PC-3 (cell line): ENCODE measurements around the gene TNNC1. TPM values are rescaled to one million over a fixed set of nuclear protein-coding genes. Genes with fewer than 3 reads are reported as not detected.

ENCODE experiments used
- ATAC-seq: fragments of 200-7000 bp; cut with Tn5 transposase; 2 replicates; pipeline ENCODE4 v1.9.1; 2020; ENCODE audit warnings: mild to moderate bottlenecking, moderate library complexity
- BruUV-seq: library from RNA; stranded (reverse); fragments of 400-500 nt; replicated peaks from 2 replicates; lab custom pipeline; 2021; lab: Mats Ljungman, UMichigan
- CTCF ChIA-PET: fragments of 300-600 bp; sonication (Branson Sonifier 250); formaldehyde crosslinking; loops from one replicate; lab custom pipeline; 2022; ENCODE audit warnings: antibody characterized with exemption; lab: Charles Lee
- POLR2A ChIA-PET: fragments of 300-600 bp; sonication (Branson Sonifier 250); formaldehyde crosslinking; loops from one replicate; lab custom pipeline; 2022; ENCODE audit warnings: antibody characterized with exemption; ENCODE audit not compliant: unreplicated experiment; lab: Charles Lee
- DNase-seq: peaks from one replicate; pipeline ENCODE4 v3.0.0-alpha.2; 2015
- H2AFZ ChIP-seq: fragments of 300-600 bp; sonication (generic); 2 replicates; pipeline ENCODE4 v1.6.0; 2016; ENCODE audit warnings: antibody characterized with exemption, low read length
- H3F3A ChIP-seq: fragments of 300-600 bp; sonication (generic); one replicate; pipeline ENCODE4 v1.6.0; 2017; ENCODE audit warnings: antibody characterized with exemption, low read length, control low read depth, mild to moderate bottlenecking; ENCODE audit not compliant: unreplicated experiment
- H3K27ac ChIP-seq: fragments of 300-600 bp; sonication (generic); 2 replicates; pipeline ENCODE4 v1.5.1; 2016; ENCODE audit warnings: mild to moderate bottlenecking, low read length
- H3K27me3 ChIP-seq: fragments of 300-600 bp; sonication (generic); 2 replicates; pipeline ENCODE4 v1.6.1; 2016; ENCODE audit warnings: low read length, mixed read lengths
- H3K36me3 ChIP-seq: fragments of 300-600 bp; sonication (generic); 2 replicates; pipeline ENCODE4 v1.6.1; 2016; ENCODE audit warnings: low read depth, mixed run types, low read length, mixed read lengths
- H3K4me1 ChIP-seq: fragments of 300-600 bp; sonication (generic); 2 replicates; pipeline ENCODE4 v1.5.1; 2016; ENCODE audit warnings: low read length; ENCODE audit not compliant: insufficient read depth
- H3K4me2 ChIP-seq: fragments of 300-600 bp; sonication (generic); 2 replicates; pipeline ENCODE4 v1.6.0; 2016; ENCODE audit warnings: low read length
- H3K4me3 ChIP-seq: fragments of 300-600 bp; sonication (generic); 2 replicates; pipeline ENCODE4 v1.5.1; 2016; ENCODE audit warnings: mild to moderate bottlenecking, low read length, mixed read lengths
- H3K79me2 ChIP-seq: fragments of 300-600 bp; sonication (generic); 2 replicates; pipeline ENCODE4 v1.6.1; 2017; ENCODE audit warnings: low read length, mixed read lengths
- H3K9ac ChIP-seq: fragments of 300-600 bp; sonication (generic); 2 replicates; pipeline ENCODE4 v1.6.0; 2016; ENCODE audit warnings: mild to moderate bottlenecking, low read length
- H3K9me2 ChIP-seq: fragments of 300-600 bp; sonication (generic); replicated peaks from 2 replicates; pipeline ENCODE4 v1.6.1; 2016; ENCODE audit warnings: mixed run types, low read length, mixed read lengths
- H3K9me3 ChIP-seq: fragments of 300-600 bp; sonication (generic); 2 replicates; pipeline ENCODE4 v1.6.1; 2016; ENCODE audit warnings: low read length, mixed read lengths
- H4K20me1 ChIP-seq: fragments of 300-600 bp; sonication (generic); 2 replicates; pipeline ENCODE4 v1.6.1; 2016; ENCODE audit warnings: low read length, mixed read lengths
- EZH2 ChIP-seq: fragments of 300-600 bp; sonication (generic); IDR thresholded peaks from one replicate; pipeline ENCODE4 v1.6.1; 2017; ENCODE audit warnings: antibody characterized with exemption, mild to moderate bottlenecking, low read length; ENCODE audit not compliant: unreplicated experiment
- EZH2phosphoT487 ChIP-seq: fragments of 300-600 bp; sonication (generic); IDR thresholded peaks from 2 replicates; pipeline ENCODE4 v1.6.1; 2018; ENCODE audit warnings: mild to moderate bottlenecking, antibody characterized with exemption, low read length, borderline replicate concordance
- intact Hi-C: fragments of 100-400 bp; cut with micrococcal nuclease; formaldehyde crosslinking; loops from 2 replicates; pipeline ENCODE4 v1.9.0; 2023
- total RNA-seq: library from RNA; depleted of rRNA; stranded (reverse); fragments of >200 nt; gene quantifications from 2 replicates; pipeline ENCODE4 v1.2.3, GENCODE V29; 2014
- TF ChIP-seq, protein P1 (sequence below): fragments of 300-600 bp; sonication (generic); conservative IDR thresholded peaks from 2 replicates; pipeline ENCODE4 v1.5.1; 2017; ENCODE audit warnings: antibody characterized with exemption, low read depth, mild to moderate bottlenecking, low read length

Gene TNNC1
- total RNA-seq, 1 experiment from 2014 or later, result 4.9 TPM

DNA sequence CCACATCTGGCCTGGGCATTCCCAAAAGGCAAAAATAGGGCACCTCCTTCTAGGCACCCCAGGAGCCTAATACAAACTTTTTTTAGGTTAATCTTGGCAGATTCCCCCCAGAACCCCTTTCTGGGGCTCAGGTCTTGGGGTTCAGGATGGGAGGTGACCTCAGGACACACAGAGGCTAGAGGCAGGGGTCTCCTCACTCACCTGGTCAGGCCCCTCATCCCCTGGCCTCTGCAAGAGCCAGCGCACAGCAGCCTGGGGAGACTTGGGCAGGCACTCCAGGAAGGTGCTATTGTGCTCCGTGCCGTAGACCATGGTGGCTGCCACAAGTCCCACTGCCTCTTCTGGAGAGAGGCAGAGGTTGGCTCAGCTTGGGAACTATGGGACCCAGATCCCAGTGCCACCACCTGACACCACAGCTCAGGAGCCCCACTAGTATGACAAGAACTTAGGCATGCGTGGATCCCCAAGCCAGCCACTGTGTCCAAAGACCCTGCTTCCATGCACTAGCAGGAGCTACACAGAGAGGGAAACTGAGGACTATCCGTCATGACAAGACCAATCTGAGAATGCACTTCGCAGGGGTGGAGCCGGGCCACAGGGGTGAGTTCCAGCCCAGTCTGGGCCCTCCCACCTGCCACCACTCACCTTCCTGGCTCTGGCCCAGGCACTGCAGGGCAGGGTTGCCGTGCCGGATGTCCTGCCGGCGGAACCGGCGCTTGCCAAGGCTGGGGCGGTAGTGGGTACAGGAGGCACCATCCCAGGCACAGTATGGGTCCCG, 16.3 kb downstream of the TNNC1 start:
- intact Hi-C loops, result no loop called here
- Histone ChIP-seq H3K4me1 (peaks cover 11% of the 10 kb centered on the region), H3K9me3 (no peaks in the 10 kb centered on the region), H3K9ac (no peak overlapping the region), H3K9me2 (no peaks in the 10 kb centered on the region), H3K27me3 (no peaks in the 10 kb centered on the region), H4K20me1 (no peaks in the 10 kb centered on the region), H3K4me3 (no peak overlapping the region), H3K36me3 (no peaks in the 10 kb centered on the region), H3K79me2 (no peaks in the 10 kb centered on the region), H3K4me2 (0 out of 2 replicates have a peak overlapping the region, but pooled peaks have one; percentile 5), H2AFZ (peak overlapping the region; percentile 42; the same call in 1 of the 2 replicates), H3K27ac (no peak overlapping the region), H3F3A (no peaks in the 10 kb centered on the region)
- BruUV-seq, result no TSS peak
- CTCF ChIA-PET, result no interaction called here
- DNase-seq (peak; percentile 54), ATAC-seq (peak; percentile 70)
- POLR2A ChIA-PET, result no interaction called here
- TF ChIP-seq EZH2 (no peak), EZH2phosphoT487 (no peak)
- TF ChIP-seq, protein P1, sequence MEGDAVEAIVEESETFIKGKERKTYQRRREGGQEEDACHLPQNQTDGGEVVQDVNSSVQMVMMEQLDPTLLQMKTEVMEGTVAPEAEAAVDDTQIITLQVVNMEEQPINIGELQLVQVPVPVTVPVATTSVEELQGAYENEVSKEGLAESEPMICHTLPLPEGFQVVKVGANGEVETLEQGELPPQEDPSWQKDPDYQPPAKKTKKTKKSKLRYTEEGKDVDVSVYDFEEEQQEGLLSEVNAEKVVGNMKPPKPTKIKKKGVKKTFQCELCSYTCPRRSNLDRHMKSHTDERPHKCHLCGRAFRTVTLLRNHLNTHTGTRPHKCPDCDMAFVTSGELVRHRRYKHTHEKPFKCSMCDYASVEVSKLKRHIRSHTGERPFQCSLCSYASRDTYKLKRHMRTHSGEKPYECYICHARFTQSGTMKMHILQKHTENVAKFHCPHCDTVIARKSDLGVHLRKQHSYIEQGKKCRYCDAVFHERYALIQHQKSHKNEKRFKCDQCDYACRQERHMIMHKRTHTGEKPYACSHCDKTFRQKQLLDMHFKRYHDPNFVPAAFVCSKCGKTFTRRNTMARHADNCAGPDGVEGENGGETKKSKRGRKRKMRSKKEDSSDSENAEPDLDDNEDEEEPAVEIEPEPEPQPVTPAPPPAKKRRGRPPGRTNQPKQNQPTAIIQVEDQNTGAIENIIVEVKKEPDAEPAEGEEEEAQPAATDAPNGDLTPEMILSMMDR, result no peak

DNA sequence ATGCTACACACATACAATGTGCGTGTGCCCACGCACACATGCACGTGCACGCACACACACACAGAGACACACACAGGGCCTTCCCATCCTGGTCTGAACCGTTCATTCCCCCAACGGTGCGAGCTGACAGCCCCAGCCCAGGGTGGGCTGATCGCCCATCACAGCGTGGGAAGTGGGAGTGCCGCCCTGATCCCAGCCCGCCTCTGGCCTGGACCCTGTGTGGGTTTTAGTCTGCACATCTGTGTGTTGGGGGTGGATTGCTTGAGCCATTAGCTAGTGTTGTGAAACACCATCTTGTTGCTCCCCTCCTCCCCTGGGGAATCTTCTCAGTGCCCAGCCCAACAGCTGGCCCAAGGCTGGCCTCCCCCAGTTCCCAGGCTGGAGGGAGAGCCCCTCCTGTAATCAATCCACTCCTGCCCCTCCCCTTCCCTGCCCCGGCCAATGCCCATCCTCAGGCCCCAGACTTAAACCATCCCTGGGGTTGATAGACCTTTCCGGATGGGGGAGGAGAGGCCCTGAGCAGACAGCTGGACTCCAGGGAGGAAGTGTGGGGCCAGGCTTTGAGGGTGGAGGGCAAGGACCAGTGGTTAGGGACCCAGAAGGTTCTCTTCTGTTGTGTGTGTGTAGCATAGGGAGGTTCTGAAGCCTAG, 17.2 kb downstream of the TNNC1 start:
- ATAC-seq (no peak), DNase-seq (no peak)
- CTCF ChIA-PET, result no interaction called here
- Histone ChIP-seq H3K9me2 (no peaks in the 10 kb centered on the region), H3F3A (no peaks in the 10 kb centered on the region), H3K9me3 (no peaks in the 10 kb centered on the region), H3K79me2 (no peaks in the 10 kb centered on the region), H2AFZ (no peak overlapping the region), H3K27ac (no peak overlapping the region), H4K20me1 (no peaks in the 10 kb centered on the region), H3K4me2 (no peak overlapping the region), H3K4me1 (peaks cover 11% of the 10 kb centered on the region), H3K36me3 (no peaks in the 10 kb centered on the region), H3K9ac (no peak overlapping the region), H3K4me3 (no peak overlapping the region), H3K27me3 (no peaks in the 10 kb centered on the region)
- intact Hi-C loops, result no loop called here
- no peak for TF ChIP-seq EZH2phosphoT487
- no peak for TF ChIP-seq EZH2
- TF ChIP-seq, protein P1, result no peak
- POLR2A ChIA-PET, result no interaction called here
- BruUV-seq, result no TSS peak
